HG03342 (cell line): ENCODE results near the gene TASL.
A peak's percentile ranks its signal among the peaks of the same experiment; 100 is the strongest.
"Not testable (repeated sequence)": the region's sequence is repeated elsewhere in the genome, so short reads cannot be mapped to it uniquely, and the experiment has no call there.

Experiments used
- ATAC-seq: cut with Tn5 transposase; IDR thresholded peaks from one replicate; pipeline ENCODE4 v1.9.1; 2021; ENCODE audit warnings: mild to moderate bottlenecking, moderate library complexity; ENCODE audit not compliant: unreplicated experiment

TASL gene

DNA sequence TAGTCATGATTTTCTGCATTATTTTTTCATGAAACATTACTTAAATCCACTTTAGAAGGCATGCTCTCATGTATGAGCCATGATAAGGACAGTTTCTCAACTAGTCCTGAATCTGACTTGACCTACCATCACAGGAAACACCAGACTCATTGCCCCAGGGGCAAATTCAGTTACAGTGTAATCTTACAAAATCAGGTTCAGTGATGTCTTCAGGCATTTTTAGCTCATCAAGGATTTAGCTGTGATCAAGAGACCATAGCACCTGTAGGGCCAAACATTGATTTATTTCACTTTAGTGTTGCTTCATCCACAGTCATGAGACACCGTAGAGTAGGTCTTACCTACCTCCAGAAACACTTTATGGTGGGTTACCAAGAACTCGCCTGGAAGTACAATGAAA, 3.1 kb upstream of the TASL start:
- ATAC-seq = no peak

DNA sequence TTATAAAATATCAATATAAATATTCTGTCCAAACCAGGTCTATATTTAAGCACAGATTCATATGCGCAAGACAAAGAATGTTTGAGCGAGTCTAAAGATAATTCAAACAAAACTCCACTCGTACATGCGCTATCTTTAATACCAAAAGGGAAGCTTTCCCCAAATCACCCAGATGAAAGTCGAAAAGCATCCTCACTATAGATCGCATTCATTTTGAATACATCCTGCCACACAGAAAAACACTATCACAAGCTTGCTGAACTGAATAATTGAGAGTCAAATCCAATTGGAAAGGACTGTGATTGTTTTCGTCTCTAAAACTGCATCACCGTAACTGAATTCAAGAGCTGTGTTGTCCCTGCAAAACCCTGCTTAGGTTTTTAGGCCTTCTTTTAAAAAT, 685 bp downstream of the TASL start:
- peak; percentile 0 for ATAC-seq

DNA sequence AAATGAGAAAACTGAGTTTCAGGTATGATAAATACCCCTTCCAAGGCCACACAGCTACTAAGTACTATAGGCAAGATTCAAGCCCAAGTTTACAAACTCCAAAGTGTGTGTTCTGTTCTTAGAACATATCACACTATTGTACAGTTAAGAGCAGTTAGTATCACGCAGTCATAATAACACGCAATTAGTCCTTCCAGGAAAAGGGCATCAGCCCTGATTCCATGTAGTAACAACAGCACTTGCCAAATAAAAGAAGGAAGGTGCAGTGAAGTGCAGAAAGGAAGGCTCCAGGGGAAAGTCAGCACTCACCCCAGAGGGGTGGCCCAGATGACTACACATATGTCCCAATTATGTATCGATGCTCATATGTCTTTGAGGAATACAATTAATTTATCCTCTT, 4.4 kb downstream of the TASL start:
- ATAC-seq = no peak

DNA sequence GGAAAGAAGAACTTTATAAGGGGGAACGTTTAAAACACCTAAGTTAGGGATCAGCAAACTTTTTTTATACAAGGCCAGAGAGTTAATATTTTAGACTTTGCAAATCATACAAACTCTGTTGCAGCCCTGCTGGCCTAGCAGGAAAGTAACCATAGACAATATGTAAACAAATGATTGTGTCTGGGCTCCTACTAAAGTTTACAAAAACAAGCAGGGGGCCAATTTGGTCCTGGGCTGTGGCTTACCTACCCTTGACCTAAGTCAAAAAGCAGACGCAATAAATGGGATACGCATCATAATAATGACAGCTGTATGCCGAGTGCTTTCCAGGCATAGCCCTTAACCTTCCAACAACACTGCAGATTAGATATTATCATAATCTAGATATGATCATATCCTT, 4.9 kb downstream of the TASL start:
- no peak for ATAC-seq

DNA sequence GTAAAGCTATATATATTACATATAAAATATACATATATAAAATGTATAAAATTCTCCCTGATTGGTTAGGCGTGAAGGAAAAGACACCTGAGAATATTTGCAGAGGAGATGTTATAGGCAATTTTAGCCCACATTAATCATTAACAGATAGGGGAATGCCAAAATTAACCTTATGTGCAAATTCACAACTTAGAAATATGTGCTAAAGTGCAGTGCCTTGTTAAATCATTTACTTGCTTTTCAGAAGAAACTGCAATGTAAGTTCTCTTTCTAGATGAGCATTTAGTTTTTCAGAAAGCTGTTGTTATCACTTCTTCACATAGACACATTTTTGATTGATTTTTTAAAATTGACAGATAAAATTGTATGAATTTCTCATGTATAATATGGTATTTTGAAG, 5.6 kb downstream of the TASL start:
- peak; percentile 34 for ATAC-seq

DNA sequence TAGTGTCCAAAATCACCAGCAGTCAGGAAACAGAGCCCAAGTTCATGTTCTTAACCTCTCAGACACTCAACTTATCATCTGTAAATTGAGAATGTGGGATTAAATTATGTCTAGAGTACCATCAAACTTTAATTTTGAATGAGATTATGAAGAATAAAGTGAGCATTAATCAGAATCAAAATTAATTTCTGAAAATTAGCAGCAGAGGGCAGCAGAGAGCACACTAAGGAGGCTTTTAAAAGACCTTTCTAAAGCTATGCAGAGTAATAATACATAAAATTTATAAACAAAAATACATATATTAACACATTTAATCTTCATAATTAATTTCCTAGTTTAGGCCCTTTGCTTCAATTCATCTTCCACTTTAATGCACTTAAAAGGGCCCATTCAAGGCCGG, 7.1 kb downstream of the TASL start:
- ATAC-seq = no peak

DNA sequence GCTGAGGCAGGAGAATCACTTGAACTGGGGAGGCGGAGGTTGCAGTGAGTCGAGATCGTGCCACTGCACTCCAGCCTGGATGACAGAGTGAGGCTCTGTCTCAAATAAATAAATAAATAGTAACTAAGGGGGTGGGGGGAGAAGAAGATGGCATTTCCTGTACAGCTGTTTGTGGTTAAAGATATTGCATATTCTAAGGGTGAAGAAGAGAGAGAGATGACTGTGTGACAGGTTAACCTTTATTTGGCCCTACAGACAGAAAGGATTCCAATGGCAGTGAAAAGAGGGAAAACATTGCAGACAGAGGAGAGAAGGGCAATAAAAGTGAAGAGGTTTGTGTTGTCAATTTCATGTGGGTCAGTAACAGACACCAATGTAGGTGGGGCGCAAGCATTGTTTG, 9.4 kb downstream of the TASL start:
- ATAC-seq = peak; percentile 72

DNA sequence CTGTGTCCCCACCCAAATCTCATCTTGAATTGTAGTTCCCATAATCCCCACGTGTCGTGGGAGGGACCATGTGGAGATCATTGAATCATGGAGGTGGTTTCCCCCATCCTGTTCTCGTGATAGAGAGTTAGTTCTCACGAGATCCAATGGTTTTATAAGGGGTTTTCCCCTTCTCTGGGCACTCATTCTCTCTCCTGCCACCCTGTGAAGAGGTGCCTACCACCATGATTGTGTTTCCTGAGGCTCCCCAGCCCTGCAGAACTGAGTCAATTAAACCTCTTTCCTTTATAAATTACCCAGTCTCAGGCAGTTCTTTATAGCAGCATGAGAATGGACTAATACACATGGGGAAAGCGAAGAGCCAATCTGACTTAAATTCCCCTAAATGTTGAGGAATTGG, 14.5 kb downstream of the TASL start:
- ATAC-seq = not testable (repeated sequence)

DNA sequence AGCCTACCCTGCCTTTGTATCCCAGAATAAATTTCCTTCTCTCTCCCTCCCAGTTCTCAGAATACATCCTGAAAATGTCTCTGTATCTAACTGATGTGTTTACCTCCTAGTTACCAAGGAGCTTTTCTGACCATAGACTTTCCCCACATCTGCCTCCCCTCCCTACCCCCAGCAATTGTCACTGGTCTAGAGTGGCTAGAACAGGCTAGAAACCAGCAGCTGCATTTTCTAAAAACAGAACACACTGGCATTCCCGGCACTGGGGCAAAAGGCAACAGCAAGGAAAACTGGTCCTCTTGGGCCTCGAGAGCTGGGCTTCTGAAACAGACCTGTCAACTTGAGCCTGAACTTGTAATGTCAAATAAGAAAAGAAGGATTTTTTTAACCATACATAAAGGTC, 16.4 kb downstream of the TASL start:
- no peak for ATAC-seq

DNA sequence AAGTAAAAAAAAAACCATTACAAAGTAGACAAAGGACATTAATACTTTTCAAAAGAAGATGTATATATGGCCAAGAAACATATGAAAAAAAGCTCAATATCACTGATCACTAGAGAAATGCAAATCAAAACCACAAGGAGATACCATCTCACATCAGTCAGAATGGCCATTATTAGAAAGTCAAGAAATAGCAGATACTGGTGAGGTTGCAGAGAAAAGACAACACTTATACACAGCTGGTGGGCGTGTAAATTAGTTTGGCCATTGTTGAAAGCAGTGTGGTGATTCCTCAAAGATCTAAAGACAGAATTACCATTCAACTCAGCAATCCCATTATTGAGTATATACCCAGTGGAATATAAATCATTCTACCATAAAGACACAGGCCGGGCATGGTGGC, 39.3 kb downstream of the TASL start:
- no peak for ATAC-seq

DNA sequence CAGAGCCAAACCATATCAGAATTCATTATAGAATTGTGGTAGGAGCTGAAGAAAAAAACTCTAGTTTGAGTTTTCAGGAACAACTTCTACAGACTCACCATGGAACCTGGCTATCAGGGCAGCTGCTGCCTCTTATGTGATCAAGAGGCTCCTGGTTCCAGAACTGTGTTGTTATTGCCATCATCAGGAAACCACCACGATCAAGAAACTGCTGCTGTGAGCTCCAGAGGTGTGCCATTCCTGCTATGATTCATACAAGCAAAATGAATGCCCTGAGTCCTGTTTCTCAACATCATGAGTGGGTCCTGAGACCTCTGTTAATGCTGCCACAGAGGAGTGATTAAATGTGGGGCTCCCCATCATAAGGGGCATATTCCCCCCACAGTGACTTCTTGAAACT, 43.7 kb downstream of the TASL start:
- ATAC-seq = no peak

DNA sequence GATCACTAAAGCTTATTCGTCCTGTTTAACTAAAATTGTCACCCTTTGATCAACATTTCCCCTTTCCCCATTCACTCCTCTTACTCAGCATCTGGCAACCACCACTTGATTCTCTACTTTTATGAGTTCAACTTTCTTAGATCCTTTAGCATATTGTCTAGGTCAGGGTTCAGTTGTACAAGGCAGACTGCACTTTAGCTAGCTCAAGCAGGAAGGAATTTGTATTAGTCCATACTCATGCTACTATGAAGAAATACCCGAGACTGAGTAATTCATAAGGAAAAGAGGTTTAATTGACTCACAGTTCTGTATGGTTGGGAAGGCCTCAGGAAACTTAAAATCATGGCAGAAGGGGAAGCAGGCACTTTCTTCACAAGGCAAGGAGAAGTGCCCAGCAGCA, 44.3 kb downstream of the TASL start:
- ATAC-seq = no peak

DNA sequence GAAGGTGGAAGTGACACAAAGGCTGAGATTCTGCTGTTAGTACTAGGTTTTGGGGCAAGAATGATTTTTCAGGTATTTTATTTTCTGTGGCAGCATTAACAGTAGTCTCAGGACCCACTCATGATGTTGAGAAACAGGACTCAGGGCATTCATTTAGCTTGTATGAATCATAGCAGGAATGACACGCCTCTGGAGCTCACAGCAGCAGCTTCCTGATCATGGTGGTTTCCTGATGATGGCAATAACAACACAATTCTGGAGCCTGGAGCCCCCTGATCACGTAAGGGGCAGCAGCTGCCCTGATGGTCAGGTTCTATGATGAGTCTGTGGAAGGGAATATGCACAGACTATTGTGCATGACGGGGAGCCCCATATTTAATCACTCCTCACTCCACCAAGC, 47.0 kb downstream of the TASL start:
- no peak for ATAC-seq

DNA sequence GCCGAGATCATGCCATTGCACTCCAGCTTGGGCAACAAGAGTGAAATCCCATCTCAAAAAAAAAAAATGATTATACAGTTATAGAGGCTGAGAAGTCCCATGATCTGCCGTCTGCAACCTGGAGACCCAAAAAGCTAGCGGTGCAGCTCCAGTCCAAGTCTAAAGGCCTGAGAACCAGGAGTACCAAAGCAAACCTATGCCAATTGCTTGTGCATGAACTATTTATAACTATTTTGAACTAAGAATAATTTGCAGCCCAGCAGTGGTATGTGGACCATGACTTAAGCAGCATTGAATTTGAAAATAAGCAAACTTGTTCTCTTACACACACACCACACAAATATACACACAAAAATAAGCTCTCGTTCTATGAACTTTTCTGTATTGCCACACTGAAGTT, 51.8 kb downstream of the TASL start:
- ATAC-seq = no peak

DNA sequence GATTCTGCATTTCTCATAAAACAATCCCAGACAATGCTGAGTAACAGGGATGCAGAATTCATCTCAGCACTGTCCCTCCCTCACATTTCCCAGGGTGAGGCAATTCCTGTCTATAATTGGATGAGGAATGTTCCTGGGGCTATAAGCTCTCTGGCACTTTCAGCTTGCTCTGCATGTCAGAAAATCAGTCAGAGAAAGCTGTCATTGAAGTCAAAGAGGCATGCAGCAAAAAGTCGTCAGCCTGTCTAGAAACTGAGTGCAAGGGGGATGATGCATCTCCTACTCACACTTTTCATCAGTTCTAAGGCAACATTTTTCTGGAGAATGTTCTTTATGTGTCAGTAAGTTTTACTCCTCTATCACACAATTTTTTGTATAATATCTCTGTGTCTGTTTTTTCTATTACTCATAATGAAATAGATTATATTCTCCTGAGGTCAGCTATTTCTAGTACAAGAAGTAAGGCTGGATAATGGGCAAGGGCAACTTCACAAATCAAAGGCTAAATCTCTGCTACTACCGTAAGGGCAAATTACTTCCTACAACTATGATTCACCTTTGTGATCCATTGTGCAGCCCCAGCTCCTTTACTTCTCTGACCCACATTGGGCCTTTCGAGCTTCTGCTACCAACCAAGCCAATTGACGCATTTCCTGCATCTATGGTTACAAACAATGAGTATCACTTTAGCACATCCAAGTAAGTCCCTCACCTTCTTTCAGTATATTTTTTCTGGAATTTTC, 56.0 kb downstream of the TASL start:
- ATAC-seq = no peak

DNA sequence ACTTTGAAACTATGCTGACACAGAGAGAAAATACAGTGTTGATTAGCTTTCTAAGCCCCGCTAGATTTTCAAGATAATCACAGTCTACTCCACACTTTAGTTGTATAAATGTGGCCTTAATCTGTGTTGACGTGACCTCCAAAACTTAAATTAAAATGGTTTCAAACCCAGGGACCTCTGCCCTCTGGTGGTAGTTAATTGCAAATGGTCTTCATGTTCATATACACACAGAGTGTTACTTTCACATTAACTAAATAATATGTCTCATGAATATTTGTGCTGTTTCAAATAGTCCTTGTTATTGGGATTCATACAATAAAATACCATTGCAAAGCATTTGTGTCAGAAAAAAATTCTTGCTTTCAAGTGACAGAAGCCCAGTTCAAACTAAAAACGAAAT, 64.3 kb downstream of the TASL start:
- peak; percentile 71 for ATAC-seq
